ENCODE results near the gene CAST. TPM values are rescaled to one million over a fixed set of nuclear protein-coding genes. Genes with fewer than 3 reads are reported as not detected.

The CAST gene
- total and polyA plus RNA-seq, 12 donors = 54.3 to 329 (median 172) TPM

DNA sequence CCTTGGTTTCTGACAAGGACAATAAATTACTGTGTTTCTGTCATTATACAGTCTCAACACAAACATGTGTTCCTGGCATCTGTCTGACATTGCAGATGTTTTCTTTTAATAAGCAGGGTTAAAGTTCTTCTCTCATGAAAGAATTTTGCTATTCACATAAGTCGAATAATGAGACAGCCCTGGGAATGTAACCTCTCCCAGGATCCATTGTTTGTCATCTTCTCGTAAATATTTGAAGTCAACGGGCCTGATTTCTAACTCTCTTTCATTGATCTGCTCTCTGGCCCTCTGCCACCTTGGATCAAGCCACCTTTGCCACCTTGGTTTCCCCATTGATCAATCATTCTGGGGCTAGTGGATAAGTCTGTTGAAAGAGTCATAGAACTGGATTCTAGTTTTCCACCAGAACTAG is 12.9 kb upstream of the CAST start:
- Histone ChIP-seq H3K27ac (no peak overlapping the region), H3K27me3 (no peaks in the 10 kb centered on the region), H3K4me3 (no peak overlapping the region), H3K9me3 (replicated peaks in 1 of 3) (no peaks in the 10 kb centered on the region), H3K4me1 (replicated peaks in 1 of 2) (no peaks in the 10 kb centered on the region), H3K36me3 (replicated peaks in 1 of 2) (no peaks in the 10 kb centered on the region)
- WGBS, 4 donors = 67 to 80% (median 77%) methylated on average over 3 of the region's 3 CpGs
- DNase-seq = no peak
- intact Hi-C loops (cut with DNase I) = no loop called here
- TF ChIP-seq, protein P1, sequence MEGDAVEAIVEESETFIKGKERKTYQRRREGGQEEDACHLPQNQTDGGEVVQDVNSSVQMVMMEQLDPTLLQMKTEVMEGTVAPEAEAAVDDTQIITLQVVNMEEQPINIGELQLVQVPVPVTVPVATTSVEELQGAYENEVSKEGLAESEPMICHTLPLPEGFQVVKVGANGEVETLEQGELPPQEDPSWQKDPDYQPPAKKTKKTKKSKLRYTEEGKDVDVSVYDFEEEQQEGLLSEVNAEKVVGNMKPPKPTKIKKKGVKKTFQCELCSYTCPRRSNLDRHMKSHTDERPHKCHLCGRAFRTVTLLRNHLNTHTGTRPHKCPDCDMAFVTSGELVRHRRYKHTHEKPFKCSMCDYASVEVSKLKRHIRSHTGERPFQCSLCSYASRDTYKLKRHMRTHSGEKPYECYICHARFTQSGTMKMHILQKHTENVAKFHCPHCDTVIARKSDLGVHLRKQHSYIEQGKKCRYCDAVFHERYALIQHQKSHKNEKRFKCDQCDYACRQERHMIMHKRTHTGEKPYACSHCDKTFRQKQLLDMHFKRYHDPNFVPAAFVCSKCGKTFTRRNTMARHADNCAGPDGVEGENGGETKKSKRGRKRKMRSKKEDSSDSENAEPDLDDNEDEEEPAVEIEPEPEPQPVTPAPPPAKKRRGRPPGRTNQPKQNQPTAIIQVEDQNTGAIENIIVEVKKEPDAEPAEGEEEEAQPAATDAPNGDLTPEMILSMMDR (IDR thresholded peaks at IDR 0.05) = no peak
- no peak for TF ChIP-seq POLR2A (IDR thresholded peaks at IDR 0.05)

DNA sequence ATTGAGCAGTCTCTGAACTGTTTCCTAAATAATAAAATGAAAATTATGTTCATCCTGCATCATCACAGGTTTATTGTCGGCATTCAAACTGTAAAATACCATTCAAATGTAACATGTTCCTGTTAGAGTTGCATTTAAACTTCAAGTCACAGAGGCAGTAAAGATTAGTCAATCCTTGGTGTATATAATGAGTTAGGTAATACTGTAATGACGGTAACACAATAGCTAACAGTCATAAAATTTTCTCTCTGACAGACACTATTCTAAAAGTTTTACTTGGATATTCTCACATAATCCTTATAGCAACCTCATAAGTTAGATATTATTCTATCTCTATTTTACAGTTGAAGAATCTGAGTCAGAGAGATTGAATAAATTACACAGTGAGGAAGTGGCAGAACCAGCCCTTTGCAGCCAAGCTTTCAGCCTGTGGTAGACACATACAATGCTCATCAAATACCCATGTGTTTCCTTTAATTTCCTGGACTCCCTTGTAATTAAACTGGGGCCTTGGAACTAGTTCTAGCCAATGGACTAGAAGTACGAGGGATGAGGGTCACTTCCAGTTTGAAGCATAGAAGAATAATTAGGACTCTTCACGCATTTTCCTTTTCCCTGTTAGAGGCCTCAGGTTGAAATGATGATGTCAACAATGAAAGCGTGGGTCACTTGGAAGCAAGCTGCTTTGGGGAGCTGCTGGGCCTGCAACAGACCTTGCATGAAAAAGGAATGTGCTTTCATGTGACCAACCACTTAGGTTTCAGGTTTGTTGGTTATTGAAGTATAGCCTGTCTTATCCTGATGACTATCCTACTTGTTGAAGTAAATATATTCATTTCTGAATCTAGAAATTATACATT is 12.3 kb upstream of the CAST start:
- DNase-seq = no peak
- no peaks in the 10 kb centered on the region for H3K36me3 ChIP-seq (replicated peaks in 1 of 2)
- H3K9me3 ChIP-seq (replicated peaks in 1 of 3) = no peaks in the 10 kb centered on the region
- no peaks in the 10 kb centered on the region for H3K4me1 ChIP-seq (replicated peaks in 1 of 2)
- no peak for TF ChIP-seq POLR2A (IDR thresholded peaks at IDR 0.05)
- TF ChIP-seq, protein P1 (IDR thresholded peaks at IDR 0.05) = no peak
- WGBS, 4 donors = 74 to 89% (median 86%) methylated on average over 5 of the region's 5 CpGs
- H3K27me3 ChIP-seq = no peaks in the 10 kb centered on the region
- H3K4me3 ChIP-seq = no peak overlapping the region
- intact Hi-C loops (cut with DNase I) = no loop called here
- no peak overlapping the region for H3K27ac ChIP-seq

- WGBS, 4 donors = 65 to 80% (median 78%) methylated on average over 5 of the region's 5 CpGs
- Histone ChIP-seq H3K9me3 (replicated peaks in 1 of 3) (no peaks in the 10 kb centered on the region), H3K36me3 (replicated peaks in 1 of 2) (no peaks in the 10 kb centered on the region), H3K4me1 (replicated peaks in 1 of 2) (no peaks in the 10 kb centered on the region), H3K27me3 (no peaks in the 10 kb centered on the region), H3K4me3 (no peak overlapping the region), H3K27ac (no peak overlapping the region)
- intact Hi-C loops (cut with DNase I) = no loop called here
- no peak for DNase-seq
- no peak for TF ChIP-seq POLR2A (IDR thresholded peaks at IDR 0.05)
- TF ChIP-seq, protein P1 (IDR thresholded peaks at IDR 0.05) = no peak
These were observed 11.1 kb upstream of the CAST start for GRCh38 chr5:96651047-96651446.

- H3K27me3 ChIP-seq = no peaks in the 10 kb centered on the region
- no peak for DNase-seq
- no peaks in the 10 kb centered on the region for H3K4me1 ChIP-seq (replicated peaks in 1 of 2)
- no peaks in the 10 kb centered on the region for H3K9me3 ChIP-seq (replicated peaks in 1 of 3)
- TF ChIP-seq, protein P1 (IDR thresholded peaks at IDR 0.05) = peak in 3 of 6 experiments; percentile 24 to 32 (median 26)
- TF ChIP-seq POLR2A (IDR thresholded peaks at IDR 0.05) = no peak
- H3K4me3 ChIP-seq = no peak overlapping the region
- H3K27ac ChIP-seq = no peak overlapping the region
- no peaks in the 10 kb centered on the region for H3K36me3 ChIP-seq (replicated peaks in 1 of 2)
- WGBS, 4 donors = 73 to 81% (median 75%) methylated on average over 4 of the region's 4 CpGs
- intact Hi-C loops (cut with DNase I) = no loop called here
These were observed 10.0 kb upstream of the CAST start for GRCh38 chr5:96651948-96652753.

Measured in adrenal gland (tissue), 12 donors.